ENCODE data around the gene MERTK. TPM values are rescaled to one million over a fixed set of nuclear protein-coding genes. Genes with fewer than 3 reads are reported as not detected.

MERTK gene
- polyA plus RNA-seq, 1 experiment: 0.07 TPM

DNA sequence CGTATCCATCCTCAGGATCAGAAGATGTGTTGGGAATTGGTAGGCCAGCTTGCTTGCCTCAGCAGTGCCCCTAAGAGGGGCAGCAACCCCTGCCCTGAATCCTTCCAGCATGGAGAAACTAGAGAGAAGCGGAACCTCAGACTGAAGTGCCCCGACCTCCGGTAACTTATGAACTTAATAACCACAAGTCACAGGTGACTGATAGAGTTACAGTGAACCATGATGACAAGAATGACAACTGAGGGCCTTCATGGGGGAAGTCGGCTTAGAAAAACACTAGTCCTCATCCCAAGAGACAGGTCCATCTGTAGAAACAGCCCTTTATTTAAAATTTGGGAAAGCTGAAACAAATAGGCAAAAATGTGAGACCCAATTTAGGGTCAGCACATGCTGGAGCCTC lies 114.1 kb downstream of the MERTK start:
- POLR2A ChIA-PET: no interaction called here
- H3K36me3 ChIP-seq (ENCODE audit: control insufficient read depth, insufficient read depth, low read length): no peaks in the 10 kb centered on the region
- TF ChIP-seq, protein P1, sequence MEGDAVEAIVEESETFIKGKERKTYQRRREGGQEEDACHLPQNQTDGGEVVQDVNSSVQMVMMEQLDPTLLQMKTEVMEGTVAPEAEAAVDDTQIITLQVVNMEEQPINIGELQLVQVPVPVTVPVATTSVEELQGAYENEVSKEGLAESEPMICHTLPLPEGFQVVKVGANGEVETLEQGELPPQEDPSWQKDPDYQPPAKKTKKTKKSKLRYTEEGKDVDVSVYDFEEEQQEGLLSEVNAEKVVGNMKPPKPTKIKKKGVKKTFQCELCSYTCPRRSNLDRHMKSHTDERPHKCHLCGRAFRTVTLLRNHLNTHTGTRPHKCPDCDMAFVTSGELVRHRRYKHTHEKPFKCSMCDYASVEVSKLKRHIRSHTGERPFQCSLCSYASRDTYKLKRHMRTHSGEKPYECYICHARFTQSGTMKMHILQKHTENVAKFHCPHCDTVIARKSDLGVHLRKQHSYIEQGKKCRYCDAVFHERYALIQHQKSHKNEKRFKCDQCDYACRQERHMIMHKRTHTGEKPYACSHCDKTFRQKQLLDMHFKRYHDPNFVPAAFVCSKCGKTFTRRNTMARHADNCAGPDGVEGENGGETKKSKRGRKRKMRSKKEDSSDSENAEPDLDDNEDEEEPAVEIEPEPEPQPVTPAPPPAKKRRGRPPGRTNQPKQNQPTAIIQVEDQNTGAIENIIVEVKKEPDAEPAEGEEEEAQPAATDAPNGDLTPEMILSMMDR (IDR thresholded peaks at IDR 0.05; ENCODE audit: insufficient read depth, low read depth, low read length): no peak
- no peak overlapping the region for H3K4me3 ChIP-seq (ENCODE audit: low read depth, low read length)
- CTCF ChIA-PET: interaction anchor here (1.0 kb wide), 1 partner anchor 124 kb away, joined by 3 read pairs; no protein-coding TSS in a partner anchor
- peaks cover 3% of the 10 kb centered on the region for H3K27me3 ChIP-seq (ENCODE audit: control insufficient read depth, insufficient read depth, low read length)
- no peak for DNase-seq (ENCODE audit: low read depth)

DNA sequence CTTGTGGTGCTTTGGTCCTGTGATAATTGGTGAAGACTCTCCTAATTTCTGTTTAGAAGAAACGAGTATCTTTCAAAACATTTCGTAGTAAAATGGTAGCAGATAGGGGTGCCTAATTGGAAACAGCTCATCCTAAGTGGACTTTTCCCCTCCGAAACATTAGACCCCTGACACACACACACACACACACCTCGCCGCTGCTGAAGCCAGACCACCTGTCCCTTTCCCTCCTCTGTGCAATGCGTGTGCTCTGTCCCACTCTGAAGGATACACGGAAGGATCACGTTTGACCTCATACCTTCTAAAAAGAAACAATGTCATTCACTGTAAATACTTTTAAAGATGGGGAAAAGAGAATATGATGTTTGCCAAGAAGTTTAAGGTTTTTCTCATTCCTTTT lies 120.4 kb downstream of the MERTK start:
- no peak for DNase-seq (ENCODE audit: low read depth)
- Histone ChIP-seq H3K4me3 (ENCODE audit: low read depth, low read length) (no peak overlapping the region), H3K36me3 (ENCODE audit: control insufficient read depth, insufficient read depth, low read length) (no peaks in the 10 kb centered on the region), H3K27me3 (ENCODE audit: control insufficient read depth, insufficient read depth, low read length) (peaks cover 4% of the 10 kb centered on the region)
- ChIA-PET POLR2A (no interaction called here), CTCF (no interaction called here)
- TF ChIP-seq, protein P1 (IDR thresholded peaks at IDR 0.05; ENCODE audit: insufficient read depth, low read depth, low read length): no peak

DNA sequence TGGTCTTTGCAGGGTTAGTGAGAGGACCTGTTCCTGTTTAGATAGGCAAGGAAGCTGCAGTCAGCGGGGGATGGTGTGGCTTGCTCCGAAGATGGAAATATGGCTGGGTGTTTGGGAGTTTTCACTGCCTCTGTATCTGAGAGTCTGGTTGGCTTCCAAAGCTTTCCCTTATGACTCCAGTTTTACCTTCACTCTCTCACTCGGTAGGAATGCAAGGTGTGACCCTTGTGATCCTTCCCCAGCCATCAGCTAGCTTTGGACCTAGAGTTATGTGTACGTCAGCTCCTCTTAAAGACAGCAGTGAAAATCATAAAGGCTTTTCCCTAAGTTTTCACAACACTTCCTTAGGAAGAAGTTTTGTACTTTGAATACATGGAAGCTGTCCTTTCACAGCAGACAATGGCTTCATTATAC lies 121.2 kb downstream of the MERTK start:
- Histone ChIP-seq H3K36me3 (ENCODE audit: control insufficient read depth, insufficient read depth, low read length) (no peaks in the 10 kb centered on the region), H3K27me3 (ENCODE audit: control insufficient read depth, insufficient read depth, low read length) (peaks cover 4% of the 10 kb centered on the region), H3K4me3 (ENCODE audit: low read depth, low read length) (no peak overlapping the region)
- TF ChIP-seq, protein P1 (IDR thresholded peaks at IDR 0.05; ENCODE audit: insufficient read depth, low read depth, low read length): no peak
- ChIA-PET CTCF (no interaction called here), POLR2A (no interaction called here)
- DNase-seq (ENCODE audit: low read depth): no peak

DNA sequence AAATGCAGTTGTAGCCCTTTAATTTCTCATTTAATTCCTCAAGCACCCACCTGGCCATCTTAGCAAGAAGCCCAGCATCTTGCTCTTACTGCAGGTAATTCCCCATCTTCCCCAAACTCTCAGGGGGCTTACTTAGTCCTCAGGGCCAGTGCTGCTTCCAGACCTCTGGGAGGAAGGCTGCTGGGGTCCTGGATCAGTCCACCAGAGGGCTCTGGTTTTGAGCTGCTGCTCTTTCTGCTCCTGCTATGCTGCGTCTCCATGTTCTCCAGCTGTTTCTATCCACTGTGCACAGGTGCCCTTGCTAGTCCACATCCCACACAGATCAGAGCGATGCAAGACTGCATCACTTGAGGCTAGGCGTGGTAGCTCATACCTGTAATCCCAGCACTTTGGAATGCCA lies 122.2 kb downstream of the MERTK start:
- ChIA-PET CTCF (interaction anchor here (1.0 kb wide), 1 partner anchor 54 kb away, joined by 4 read pairs; no protein-coding TSS in a partner anchor), POLR2A (no interaction called here)
- H3K27me3 ChIP-seq (ENCODE audit: control insufficient read depth, insufficient read depth, low read length): peaks cover 6% of the 10 kb centered on the region
- no peak for DNase-seq (ENCODE audit: low read depth)
- TF ChIP-seq, protein P1 (IDR thresholded peaks at IDR 0.05; ENCODE audit: insufficient read depth, low read depth, low read length): no peak
- H3K4me3 ChIP-seq (ENCODE audit: low read depth, low read length): no peak overlapping the region
- no peaks in the 10 kb centered on the region for H3K36me3 ChIP-seq (ENCODE audit: control insufficient read depth, insufficient read depth, low read length)

DNA sequence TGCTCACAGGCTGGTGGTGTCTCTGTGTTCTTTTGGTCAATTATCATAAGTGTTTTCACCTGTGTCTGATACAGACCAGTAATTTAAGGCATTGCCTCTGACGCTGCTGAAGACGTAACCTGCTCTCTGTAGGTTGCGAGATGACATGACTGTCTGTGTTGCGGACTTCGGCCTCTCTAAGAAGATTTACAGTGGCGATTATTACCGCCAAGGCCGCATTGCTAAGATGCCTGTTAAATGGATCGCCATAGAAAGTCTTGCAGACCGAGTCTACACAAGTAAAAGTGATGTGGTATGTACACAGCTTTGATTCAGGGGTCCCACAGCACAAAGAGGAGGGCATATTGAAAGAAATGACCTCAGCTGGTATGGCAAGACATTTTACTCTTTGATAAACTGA lies 122.9 kb downstream of the MERTK start:
- Histone ChIP-seq H3K4me3 (ENCODE audit: low read depth, low read length) (no peak overlapping the region), H3K27me3 (ENCODE audit: control insufficient read depth, insufficient read depth, low read length) (peaks cover 5% of the 10 kb centered on the region), H3K36me3 (ENCODE audit: control insufficient read depth, insufficient read depth, low read length) (no peaks in the 10 kb centered on the region)
- no peak for DNase-seq (ENCODE audit: low read depth)
- CTCF ChIA-PET: interaction anchor here (0.5 kb wide), 1 partner anchor 14 kb away, joined by 3 read pairs; no protein-coding TSS in a partner anchor
- POLR2A ChIA-PET: no interaction called here
- TF ChIP-seq, protein P1 (IDR thresholded peaks at IDR 0.05; ENCODE audit: insufficient read depth, low read depth, low read length): no peak

Data from BJ (cell line).